Suprapubic skin (tissue), 4 donors: ENCODE results near the gene GLOD4. TPM values are rescaled to one million over a fixed set of nuclear protein-coding genes. Genes with fewer than 3 reads are reported as not detected.

ENCODE experiments used
- DNase-seq, 2 donors: peaks; one replicate each; pipeline ENCODE4 v3.0.0-alpha.2; 2019; ENCODE audit warnings: low spot score in 2 of 2
- H3K27ac ChIP-seq: fragments of 200-600 bp; sonication (generic); one replicate; pipeline ENCODE4 v1.5.1; 2019
- H3K27me3 ChIP-seq: fragments of 200-600 bp; sonication (generic); one replicate; pipeline ENCODE4 v1.5.1; 2019
- H3K36me3 ChIP-seq: fragments of 200-600 bp; sonication (generic); one replicate; pipeline ENCODE4 v1.5.1; 2019
- H3K4me1 ChIP-seq: fragments of 200-600 bp; sonication (generic); one replicate; pipeline ENCODE4 v1.5.1; 2019
- H3K4me3 ChIP-seq: fragments of 200-600 bp; sonication (generic); one replicate; pipeline ENCODE4 v1.5.1; 2019; ENCODE audit warnings: mild to moderate bottlenecking
- H3K9me3 ChIP-seq: fragments of 200-600 bp; sonication (generic); one replicate; pipeline ENCODE4 v1.5.1; 2019
- EP300 ChIP-seq: sonication (generic); formaldehyde crosslinking; IDR thresholded peaks from one replicate; pipeline ENCODE4 v1.6.1; 2017; ENCODE audit warnings: antibody characterized with exemption
- POLR2A ChIP-seq, 2 donors: fragments of 450-650 bp; IDR thresholded peaks; one replicate each; pipeline ENCODE4 v1.6.1; 2017; ENCODE audit warnings: antibody characterized with exemption in 2 of 2, mild to moderate bottlenecking in 2 of 2, moderate library complexity in 2 of 2
- POLR2AphosphoS5 ChIP-seq, 3 donors: sonication (generic); formaldehyde crosslinking; IDR thresholded peaks; one replicate each; pipeline ENCODE4 v1.6.1; 2017; ENCODE audit warnings: antibody characterized with exemption in 3 of 3
- WGBS: methylation state at CpG from one replicate; pipeline ENCODE4 v1.1.5; 2018; 5-methylcytosine and 5-hydroxymethylcytosine counted together
- total RNA-seq, 4 donors: library from RNA; depleted of rRNA; stranded (reverse); fragments of >200 nt; gene quantifications; one replicate each; pipeline ENCODE4 v1.1.0, GENCODE V29; 2016
- TF ChIP-seq, protein P1 (sequence below), 2 donors: fragments of 200-600 bp in 1 of 2; fragments of 450-650 bp in 1 of 2; sonication (generic) in 1 of 2; IDR thresholded peaks; one replicate each; pipeline ENCODE4 v1.5.1; 2016 to 2019; ENCODE audit warnings: antibody characterized with exemption in 2 of 2, mild to moderate bottlenecking in 1 of 2, moderate library complexity in 1 of 2

The GLOD4 gene
- total RNA-seq, 4 donors from 2014 or later: 58.9 to 102 (median 72.1) TPM

GRCh38 chr17:731644-732066 is 50.4 kb downstream of the GLOD4 start:
- Histone ChIP-seq H3K4me3 (peak overlapping the region; percentile 82), H3K27ac (peak overlapping the region; percentile 92), H3K4me1 (peaks cover 43% of the 10 kb centered on the region), H3K9me3 (no peaks in the 10 kb centered on the region), H3K36me3 (no peaks in the 10 kb centered on the region), H3K27me3 (no peaks in the 10 kb centered on the region)
- WGBS: 10% methylated on average over 18 of the region's 26 CpGs
- TF ChIP-seq, protein P1, sequence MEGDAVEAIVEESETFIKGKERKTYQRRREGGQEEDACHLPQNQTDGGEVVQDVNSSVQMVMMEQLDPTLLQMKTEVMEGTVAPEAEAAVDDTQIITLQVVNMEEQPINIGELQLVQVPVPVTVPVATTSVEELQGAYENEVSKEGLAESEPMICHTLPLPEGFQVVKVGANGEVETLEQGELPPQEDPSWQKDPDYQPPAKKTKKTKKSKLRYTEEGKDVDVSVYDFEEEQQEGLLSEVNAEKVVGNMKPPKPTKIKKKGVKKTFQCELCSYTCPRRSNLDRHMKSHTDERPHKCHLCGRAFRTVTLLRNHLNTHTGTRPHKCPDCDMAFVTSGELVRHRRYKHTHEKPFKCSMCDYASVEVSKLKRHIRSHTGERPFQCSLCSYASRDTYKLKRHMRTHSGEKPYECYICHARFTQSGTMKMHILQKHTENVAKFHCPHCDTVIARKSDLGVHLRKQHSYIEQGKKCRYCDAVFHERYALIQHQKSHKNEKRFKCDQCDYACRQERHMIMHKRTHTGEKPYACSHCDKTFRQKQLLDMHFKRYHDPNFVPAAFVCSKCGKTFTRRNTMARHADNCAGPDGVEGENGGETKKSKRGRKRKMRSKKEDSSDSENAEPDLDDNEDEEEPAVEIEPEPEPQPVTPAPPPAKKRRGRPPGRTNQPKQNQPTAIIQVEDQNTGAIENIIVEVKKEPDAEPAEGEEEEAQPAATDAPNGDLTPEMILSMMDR (IDR thresholded peaks at IDR 0.05): no peak
- peak in 1 of 2 donors; percentile 70 for DNase-seq

DNA sequence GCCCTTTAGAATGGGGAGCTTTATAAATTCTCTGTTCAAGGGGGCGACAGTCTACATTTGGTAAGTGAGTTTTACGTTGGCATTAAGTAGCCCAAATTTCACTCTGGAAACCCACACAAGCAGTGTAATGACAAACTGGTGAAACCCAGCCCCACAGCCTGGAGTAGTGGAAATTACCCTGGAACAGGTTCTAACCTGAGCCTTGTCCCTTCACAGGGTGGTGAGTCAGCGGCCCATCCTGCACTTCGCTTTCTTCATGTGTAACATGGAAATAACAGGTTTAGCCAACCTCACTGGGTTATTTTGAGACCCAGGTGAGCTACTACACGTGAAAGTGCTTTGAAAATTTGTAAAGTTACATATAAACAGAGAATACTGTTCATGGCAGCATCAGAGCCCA is 53.2 kb downstream of the GLOD4 start:
- DNase-seq: no peak
- Histone ChIP-seq H3K4me3 (no peak overlapping the region), H3K27ac (peak overlapping the region; percentile 92), H3K27me3 (no peaks in the 10 kb centered on the region), H3K4me1 (peaks cover 46% of the 10 kb centered on the region), H3K36me3 (no peaks in the 10 kb centered on the region), H3K9me3 (no peaks in the 10 kb centered on the region)
- TF ChIP-seq POLR2A (IDR thresholded peaks at IDR 0.05) (no peak), EP300 (no peak), POLR2AphosphoS5 (IDR thresholded peaks at IDR 0.05) (no peak)
- TF ChIP-seq, protein P1 (IDR thresholded peaks at IDR 0.05): no peak
- 52% methylated on average over 5 of the region's 5 CpGs for WGBS

DNA sequence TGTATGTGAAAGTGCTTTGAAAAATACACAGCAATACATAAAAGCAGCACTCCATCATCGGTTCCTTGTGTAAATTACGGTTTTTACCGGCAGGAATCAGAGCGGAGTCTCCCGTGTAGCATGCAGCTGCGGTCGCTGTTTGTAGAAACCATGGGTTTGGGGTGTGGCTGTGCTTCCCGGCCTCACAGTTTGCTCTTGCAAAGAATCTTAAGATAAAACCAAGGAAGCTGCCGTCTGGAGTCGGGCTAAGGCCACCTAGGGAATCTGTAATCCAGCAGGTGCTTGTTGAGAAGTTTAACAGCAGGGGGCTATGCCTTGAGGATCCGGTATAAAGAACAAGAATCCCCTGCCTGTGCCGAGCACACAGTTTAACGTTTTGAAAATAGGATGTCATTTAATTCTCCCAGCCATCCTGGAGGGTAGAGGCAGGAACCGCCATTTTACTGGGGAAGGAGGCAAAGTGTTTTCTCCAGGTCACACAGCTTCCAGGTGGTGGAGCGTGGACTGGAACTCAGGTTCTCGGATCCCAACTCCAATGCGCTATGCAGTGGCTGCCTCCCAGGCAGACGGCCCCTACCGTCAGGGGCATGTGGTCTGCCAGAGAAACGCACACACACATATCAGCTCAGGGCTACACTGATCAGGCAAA is 55.7 kb downstream of the GLOD4 start:
- TF ChIP-seq EP300: no peak
- TF ChIP-seq POLR2AphosphoS5 (IDR thresholded peaks at IDR 0.05): no peak
- TF ChIP-seq, protein P1 (IDR thresholded peaks at IDR 0.05): no peak
- TF ChIP-seq POLR2A (IDR thresholded peaks at IDR 0.05): no peak
- H3K36me3 ChIP-seq: no peaks in the 10 kb centered on the region
- no peaks in the 10 kb centered on the region for H3K9me3 ChIP-seq
- H3K4me3 ChIP-seq: no peak overlapping the region
- H3K27me3 ChIP-seq: no peaks in the 10 kb centered on the region
- DNase-seq: no peak
- H3K4me1 ChIP-seq: peaks cover 35% of the 10 kb centered on the region
- WGBS: 59% methylated on average over 20 of the region's 20 CpGs
- peak overlapping the region; percentile 62 for H3K27ac ChIP-seq

GRCh38 chr17:725746-726145 is 56.3 kb downstream of the GLOD4 start:
- Histone ChIP-seq H3K4me3 (no peak overlapping the region), H3K9me3 (no peaks in the 10 kb centered on the region), H3K27me3 (no peaks in the 10 kb centered on the region), H3K27ac (peak overlapping the region; percentile 62), H3K4me1 (peaks cover 34% of the 10 kb centered on the region), H3K36me3 (no peaks in the 10 kb centered on the region)
- 57% methylated on average over 12 of the region's 12 CpGs for WGBS
- DNase-seq: no peak
- TF ChIP-seq POLR2A (IDR thresholded peaks at IDR 0.05): no peak

GRCh38 chr17:725084-725483 is 57.0 kb downstream of the GLOD4 start:
- H3K9me3 ChIP-seq: no peaks in the 10 kb centered on the region
- DNase-seq: no peak
- peaks cover 28% of the 10 kb centered on the region for H3K4me1 ChIP-seq
- no peaks in the 10 kb centered on the region for H3K36me3 ChIP-seq
- WGBS: 94% methylated on average over 14 of the region's 14 CpGs
- no peak for TF ChIP-seq EP300
- H3K4me3 ChIP-seq: no peak overlapping the region
- no peak overlapping the region for H3K27ac ChIP-seq
- no peaks in the 10 kb centered on the region for H3K27me3 ChIP-seq

- H3K27me3 ChIP-seq: no peaks in the 10 kb centered on the region
- no peak overlapping the region for H3K4me3 ChIP-seq
- H3K4me1 ChIP-seq: peaks cover 20% of the 10 kb centered on the region
- no peaks in the 10 kb centered on the region for H3K9me3 ChIP-seq
- peak overlapping the region; percentile 85 for H3K27ac ChIP-seq
- DNase-seq: no peak
- WGBS: 63% methylated on average over 5 of the region's 5 CpGs
- no peaks in the 10 kb centered on the region for H3K36me3 ChIP-seq
- TF ChIP-seq POLR2AphosphoS5 (IDR thresholded peaks at IDR 0.05): no peak
- TF ChIP-seq, protein P1 (IDR thresholded peaks at IDR 0.05): no peak
- TF ChIP-seq EP300: no peak
- TF ChIP-seq POLR2A (IDR thresholded peaks at IDR 0.05): no peak
These were observed 60.5 kb downstream of the GLOD4 start for GRCh38 chr17:721540-721937.
